Epithelial cell of proximal tubule (primary cell): Measurements from ENCODE around the gene RAB8B. TPM values are rescaled to one million over a fixed set of nuclear protein-coding genes. Genes with fewer than 3 reads are reported as not detected.
"Not testable (repeated sequence)": the region's sequence is repeated elsewhere in the genome, so short reads cannot be mapped to it uniquely, and the experiment has no call there.

Experiments
- DNase-seq: peaks from one replicate; pipeline ENCODE4 v3.0.0-alpha.2; 2011; ENCODE audit warnings: low read depth
- H3K4me3 ChIP-seq: 2 replicates; pipeline ENCODE4 v1.5.1; 2011; ENCODE audit warnings: low read depth, mild to moderate bottlenecking, low read length
- total RNA-seq: library from RNA; depleted of rRNA; stranded (reverse); fragments of >200 nt; gene quantifications from 2 replicates; pipeline ENCODE4 v1.2.3, GENCODE V29; 2015
- TF ChIP-seq, protein P1 (sequence below): conservative IDR thresholded peaks from 2 replicates; pipeline ENCODE4 v1.5.1; 2012; ENCODE audit warnings: low read depth, mild to moderate bottlenecking, low read length

The RAB8B gene
- total RNA-seq, 1 donor from 2014 or later: 20.9 TPM

GRCh38 chr15:63233667-63234423 is 44.4 kb downstream of the RAB8B start:
- H3K4me3 ChIP-seq: no peak overlapping the region
- DNase-seq: no peak
- TF ChIP-seq, protein P1, sequence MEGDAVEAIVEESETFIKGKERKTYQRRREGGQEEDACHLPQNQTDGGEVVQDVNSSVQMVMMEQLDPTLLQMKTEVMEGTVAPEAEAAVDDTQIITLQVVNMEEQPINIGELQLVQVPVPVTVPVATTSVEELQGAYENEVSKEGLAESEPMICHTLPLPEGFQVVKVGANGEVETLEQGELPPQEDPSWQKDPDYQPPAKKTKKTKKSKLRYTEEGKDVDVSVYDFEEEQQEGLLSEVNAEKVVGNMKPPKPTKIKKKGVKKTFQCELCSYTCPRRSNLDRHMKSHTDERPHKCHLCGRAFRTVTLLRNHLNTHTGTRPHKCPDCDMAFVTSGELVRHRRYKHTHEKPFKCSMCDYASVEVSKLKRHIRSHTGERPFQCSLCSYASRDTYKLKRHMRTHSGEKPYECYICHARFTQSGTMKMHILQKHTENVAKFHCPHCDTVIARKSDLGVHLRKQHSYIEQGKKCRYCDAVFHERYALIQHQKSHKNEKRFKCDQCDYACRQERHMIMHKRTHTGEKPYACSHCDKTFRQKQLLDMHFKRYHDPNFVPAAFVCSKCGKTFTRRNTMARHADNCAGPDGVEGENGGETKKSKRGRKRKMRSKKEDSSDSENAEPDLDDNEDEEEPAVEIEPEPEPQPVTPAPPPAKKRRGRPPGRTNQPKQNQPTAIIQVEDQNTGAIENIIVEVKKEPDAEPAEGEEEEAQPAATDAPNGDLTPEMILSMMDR: no peak

DNA sequence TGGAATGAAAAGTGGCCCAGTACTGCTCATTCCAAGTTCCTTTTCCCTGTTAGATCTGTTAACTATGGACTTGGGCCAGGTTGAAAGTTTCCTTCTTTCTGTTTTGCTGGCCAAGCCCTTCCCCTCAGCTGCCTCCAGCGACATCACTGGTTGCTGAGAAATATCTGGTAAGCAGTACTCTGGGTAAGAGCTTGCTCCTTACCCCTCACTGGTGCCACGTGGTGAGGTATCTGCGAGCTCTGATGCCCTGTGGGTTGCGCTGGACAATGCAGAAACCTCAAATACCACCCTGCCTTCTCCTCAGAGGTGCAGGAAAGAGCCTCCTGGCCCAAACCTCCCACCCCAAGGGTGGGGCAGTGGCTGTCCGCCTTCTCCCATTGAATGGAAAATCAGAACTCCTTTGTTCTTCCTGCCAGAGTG is 45.1 kb downstream of the RAB8B start:
- TF ChIP-seq, protein P1: no peak
- no peak for DNase-seq
- H3K4me3 ChIP-seq: no peak overlapping the region

GRCh38 chr15:63236272-63236671 is 46.9 kb downstream of the RAB8B start:
- DNase-seq: no peak
- no peak overlapping the region for H3K4me3 ChIP-seq

DNA sequence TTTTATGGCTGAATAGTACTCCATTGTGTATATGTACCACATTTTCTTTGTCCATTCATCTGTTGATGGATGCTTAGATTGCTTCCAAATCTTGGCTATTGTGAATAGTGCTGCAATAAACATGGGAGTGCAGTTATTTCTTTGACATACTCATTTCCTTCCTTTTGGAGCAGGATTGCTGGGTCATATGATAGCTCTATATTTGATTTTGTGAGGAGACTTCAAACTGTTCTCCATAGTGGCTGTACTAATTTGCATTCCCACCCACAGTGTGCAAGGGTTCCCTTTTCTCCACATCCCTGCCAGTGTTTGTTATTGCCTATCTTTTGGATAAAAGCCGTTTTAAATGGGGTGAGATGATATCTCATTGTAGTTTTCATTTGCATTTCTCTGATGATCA is 47.7 kb downstream of the RAB8B start:
- not testable (repeated sequence) for DNase-seq, H3K4me3 ChIP-seq

More at GRCh38 chr15:63236272-63236671, 46.9 kb downstream of the RAB8B start:
- TF ChIP-seq, protein P1: no peak

DNA sequence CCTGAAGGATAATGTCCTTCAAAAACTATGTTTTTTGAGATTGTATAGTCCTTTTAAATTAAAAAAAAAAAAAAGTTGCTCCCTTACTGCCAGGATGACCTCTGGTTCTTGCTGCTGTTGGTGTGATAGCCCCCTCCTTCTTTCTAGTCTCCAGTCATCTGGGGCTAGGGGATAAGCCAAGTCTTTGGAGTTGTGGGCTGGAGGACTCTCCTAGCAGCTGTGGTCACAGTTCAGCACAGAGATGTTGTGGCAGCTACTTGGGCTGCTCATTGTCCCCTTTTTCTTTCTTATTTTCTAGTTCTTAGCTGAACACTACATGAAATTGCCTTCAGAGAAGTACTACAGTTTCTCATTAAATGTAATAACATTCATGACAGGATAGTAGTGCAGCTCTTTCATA is 48.8 kb downstream of the RAB8B start:
- no peak for DNase-seq
- TF ChIP-seq, protein P1: no peak
- H3K4me3 ChIP-seq: no peak overlapping the region

DNA sequence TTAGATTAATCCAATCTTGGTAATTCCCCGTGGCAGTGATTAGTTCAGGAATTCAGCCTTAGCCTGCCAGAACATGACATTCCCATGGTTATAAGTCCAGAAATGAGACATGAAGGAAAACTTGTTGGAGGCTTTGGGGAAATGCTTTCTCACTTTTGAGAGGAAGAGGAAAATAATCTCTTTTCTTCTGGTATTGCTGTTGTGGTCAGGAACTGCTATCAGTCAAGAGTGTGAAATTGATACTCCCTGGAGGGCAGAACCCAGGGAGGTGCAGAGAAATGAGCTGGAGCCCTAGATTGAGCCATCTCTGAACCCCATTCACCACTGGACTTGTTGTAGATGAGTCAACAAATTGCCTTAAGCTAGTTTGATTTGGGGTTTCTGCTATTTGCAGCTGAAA is 49.4 kb downstream of the RAB8B start:
- no peak for DNase-seq
- TF ChIP-seq, protein P1: no peak

DNA sequence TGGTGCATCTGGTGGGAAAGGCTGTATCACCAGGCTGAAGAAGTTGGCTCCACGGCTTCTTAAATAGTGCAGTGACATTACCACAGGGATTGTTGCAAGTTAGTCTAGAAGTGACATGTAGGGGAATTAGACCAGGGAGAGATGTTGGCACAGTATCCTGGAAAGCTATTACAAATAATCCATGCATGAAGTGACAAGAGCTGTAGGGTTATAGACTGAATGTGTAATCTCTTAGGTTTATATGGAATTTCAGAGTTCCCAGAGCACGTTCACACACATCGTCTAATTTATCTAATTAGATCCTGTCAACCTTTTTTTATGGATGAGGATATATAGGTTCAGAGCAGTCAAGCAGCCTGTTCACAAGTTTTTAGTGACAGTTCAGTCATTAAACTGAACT is 50.7 kb downstream of the RAB8B start:
- H3K4me3 ChIP-seq: no peak overlapping the region
- no peak for DNase-seq
- TF ChIP-seq, protein P1: no peak

More for the DNA sequence above, 49.4 kb downstream of the RAB8B start:
- no peak overlapping the region for H3K4me3 ChIP-seq
